ENCODE measurements around the gene KLRC1.
"Not testable (repeated sequence)": the region's sequence is repeated elsewhere in the genome, so short reads cannot be mapped to it uniquely, and the experiment has no call there.

Gene KLRC1

DNA sequence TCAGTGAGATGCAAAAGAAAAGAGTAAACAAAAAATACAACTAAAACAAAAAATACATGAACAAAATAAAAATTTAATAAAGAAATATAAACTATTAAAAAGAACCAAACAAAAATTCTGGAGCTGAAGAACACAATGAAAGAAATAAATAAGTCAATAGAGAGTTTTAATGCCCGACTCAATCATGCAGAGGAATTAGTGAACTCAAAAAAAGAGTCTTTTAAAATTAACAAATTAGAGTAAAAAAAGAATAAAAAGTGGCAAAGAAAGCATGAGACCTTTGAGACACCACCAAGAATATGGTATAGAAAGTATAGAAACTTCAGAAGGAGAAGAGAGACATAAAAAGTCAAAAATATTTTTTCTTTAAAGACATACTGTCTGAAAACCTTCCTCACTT is 2.6 kb upstream of the KLRC1 start (continued):
- TF ChIP-seq SNAI2 (CRISPR knock-in tag; IDR thresholded peaks at IDR 0.05) = no peak
- TF ChIP-seq, protein P1, sequence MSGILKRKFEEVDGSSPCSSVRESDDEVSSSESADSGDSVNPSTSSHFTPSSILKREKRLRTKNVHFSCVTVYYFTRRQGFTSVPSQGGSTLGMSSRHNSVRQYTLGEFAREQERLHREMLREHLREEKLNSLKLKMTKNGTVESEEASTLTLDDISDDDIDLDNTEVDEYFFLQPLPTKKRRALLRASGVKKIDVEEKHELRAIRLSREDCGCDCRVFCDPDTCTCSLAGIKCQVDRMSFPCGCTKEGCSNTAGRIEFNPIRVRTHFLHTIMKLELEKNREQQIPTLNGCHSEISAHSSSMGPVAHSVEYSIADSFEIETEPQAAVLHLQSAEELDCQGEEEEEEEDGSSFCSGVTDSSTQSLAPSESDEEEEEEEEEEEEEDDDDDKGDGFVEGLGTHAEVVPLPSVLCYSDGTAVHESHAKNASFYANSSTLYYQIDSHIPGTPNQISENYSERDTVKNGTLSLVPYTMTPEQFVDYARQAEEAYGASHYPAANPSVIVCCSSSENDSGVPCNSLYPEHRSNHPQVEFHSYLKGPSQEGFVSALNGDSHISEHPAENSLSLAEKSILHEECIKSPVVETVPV (CRISPR knock-in tag; IDR thresholded peaks at IDR 0.05) = no peak

GRCh38 chr12:10454531-10454930 is 1.4 kb upstream of the KLRC1 start:
- no peak for ATAC-seq
- TF ChIP-seq ZNF70 (CRISPR knock-in tag; IDR thresholded peaks at IDR 0.05) (no peak), ZC3H10 (CRISPR knock-in tag; IDR thresholded peaks at IDR 0.05) (no peak), ESRRG (CRISPR knock-in tag; IDR thresholded peaks at IDR 0.05) (no peak), ZFP3 (CRISPR knock-in tag; IDR thresholded peaks at IDR 0.05) (no peak), RARB (CRISPR knock-in tag; IDR thresholded peaks at IDR 0.05) (no peak), ZFP30 (CRISPR knock-in tag; IDR thresholded peaks at IDR 0.05) (no peak), TSHZ2 (CRISPR knock-in tag; IDR thresholded peaks at IDR 0.05) (no peak), ZNF565 (CRISPR knock-in tag; conservative IDR thresholded peaks at IDR 0.05; ENCODE audit: low read depth) (no peak), ARNTL (CRISPR knock-in tag; IDR thresholded peaks at IDR 0.05; ENCODE audit: borderline replicate concordance, low read depth) (no peak), BACH2 (CRISPR knock-in tag; IDR thresholded peaks at IDR 0.05; ENCODE audit: borderline replicate concordance) (no peak), CSDC2 (CRISPR knock-in tag; IDR thresholded peaks at IDR 0.05) (no peak), ISL1 (CRISPR knock-in tag; IDR thresholded peaks at IDR 0.05) (no peak), PPARA (CRISPR knock-in tag; IDR thresholded peaks at IDR 0.05; ENCODE audit: borderline replicate concordance) (no peak), POU6F1 (CRISPR knock-in tag; IDR thresholded peaks at IDR 0.05; ENCODE audit: borderline replicate concordance, low read depth) (no peak), ZNF8 (CRISPR knock-in tag; IDR thresholded peaks at IDR 0.05) (no peak), PATZ1 (CRISPR knock-in tag; IDR thresholded peaks at IDR 0.05; ENCODE audit: borderline replicate concordance) (no peak), TCF4 (CRISPR knock-in tag; IDR thresholded peaks at IDR 0.05; ENCODE audit: borderline replicate concordance) (no peak)

DNA sequence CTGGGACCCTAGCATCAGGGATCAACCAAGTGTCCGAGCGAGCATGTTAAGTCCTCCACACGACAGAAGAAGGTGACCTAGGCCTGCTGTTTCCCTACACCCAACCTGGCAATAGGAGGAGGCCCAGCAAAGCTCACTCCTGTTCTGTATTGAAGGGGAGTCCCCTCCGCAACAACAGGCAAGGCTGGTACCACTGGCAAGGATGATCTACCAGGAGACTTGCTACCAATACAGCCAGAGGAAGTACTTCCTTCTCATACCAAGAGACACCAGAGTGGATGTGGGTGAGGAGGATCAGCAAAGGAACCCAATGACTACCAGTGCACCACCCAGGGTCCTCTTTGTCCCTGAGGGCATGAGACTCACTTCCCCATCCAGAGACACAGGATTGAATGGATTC is 4.9 kb downstream of the KLRC1 start:
- ATAC-seq = no peak
- TF ChIP-seq RARB (CRISPR knock-in tag; IDR thresholded peaks at IDR 0.05) = no peak
- TF ChIP-seq BACH2 (CRISPR knock-in tag; IDR thresholded peaks at IDR 0.05; ENCODE audit: borderline replicate concordance) = no peak
- TF ChIP-seq CREB5 (CRISPR knock-in tag; IDR thresholded peaks at IDR 0.05; ENCODE audit: low read depth) = no peak
- TF ChIP-seq ESRRG (CRISPR knock-in tag; IDR thresholded peaks at IDR 0.05) = no peak
- no peak for TF ChIP-seq PATZ1 (CRISPR knock-in tag; IDR thresholded peaks at IDR 0.05; ENCODE audit: borderline replicate concordance)
- TF ChIP-seq ZNF8 (CRISPR knock-in tag; IDR thresholded peaks at IDR 0.05) = no peak
- TF ChIP-seq, protein P1 (CRISPR knock-in tag; IDR thresholded peaks at IDR 0.05) = no peak
- TF ChIP-seq CSDC2 (CRISPR knock-in tag; IDR thresholded peaks at IDR 0.05) = no peak

GRCh38 chr12:10446052-10446451 is 7.1 kb downstream of the KLRC1 start:
- not testable (repeated sequence) for ATAC-seq

DNA sequence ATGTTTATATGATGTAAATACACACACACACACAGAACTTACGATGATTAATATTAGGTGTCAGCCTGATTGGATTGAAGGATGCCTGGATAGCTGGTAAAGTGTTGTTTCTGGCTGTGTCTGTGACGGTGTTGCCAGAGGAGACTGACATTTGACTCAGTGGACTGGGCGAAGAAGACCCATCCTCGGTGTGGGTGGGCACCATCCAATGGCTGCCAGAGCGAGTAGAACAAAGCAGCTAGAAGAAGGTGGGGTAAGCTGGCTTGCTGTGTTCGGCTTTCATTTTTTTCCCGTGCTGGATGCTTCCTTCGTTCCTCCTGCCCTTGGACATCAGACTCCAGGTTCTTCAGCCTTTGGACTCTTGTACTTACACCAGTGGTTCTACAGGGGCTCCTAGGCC is 12.0 kb downstream of the KLRC1 start:
- not testable (repeated sequence) for ATAC-seq

GRCh38 chr12:10439608-10440274 is 13.4 kb downstream of the KLRC1 start:
- not testable (repeated sequence) for ATAC-seq
